Measurements from ENCODE around the gene ZNRF3. TPM values are rescaled to one million over a fixed set of nuclear protein-coding genes. Genes with fewer than 3 reads are reported as not detected.
"Not testable (repeated sequence)": the region's sequence is repeated elsewhere in the genome, so short reads cannot be mapped to it uniquely, and the experiment has no call there.

ZNRF3 gene
- total RNA-seq, 1 donor from 2014 or later, result 10.5 TPM

GRCh38 chr22:28864878-28865596, 18.3 kb upstream of the ZNRF3 start:
- Histone ChIP-seq H3K27me3 (ENCODE audit: control insufficient read depth, insufficient read depth, low read length) (no peaks in the 10 kb centered on the region), H3K36me3 (ENCODE audit: control insufficient read depth, insufficient read depth, low read length) (no peaks in the 10 kb centered on the region), H3K4me3 (ENCODE audit: low read depth, low read length) (no peak overlapping the region)
- TF ChIP-seq CTCF (IDR thresholded peaks at IDR 0.05; ENCODE audit: insufficient read depth, low read length, poor library complexity, severe bottlenecking), result no peak
- DNase-seq (ENCODE audit: low read depth), result no peak

DNA sequence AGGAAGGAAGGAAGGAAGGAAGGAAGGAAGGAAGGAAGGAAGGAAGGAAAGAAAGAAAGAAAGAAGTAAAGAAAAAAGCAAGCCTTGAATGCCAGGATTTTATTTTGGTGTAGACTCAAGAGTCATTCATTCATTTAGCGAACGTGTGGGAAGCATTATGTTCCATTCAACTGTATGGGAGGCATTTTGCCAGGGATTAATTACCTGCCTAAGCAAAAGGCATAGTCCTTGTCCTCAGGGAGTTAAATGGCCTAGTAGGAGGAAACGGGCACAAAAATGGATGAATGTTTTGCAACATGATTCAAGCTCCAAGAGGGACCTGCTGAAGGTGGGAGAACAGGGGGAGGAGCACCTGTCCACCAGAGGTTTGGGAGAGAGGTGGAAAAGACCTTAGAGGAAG, 16.2 kb upstream of the ZNRF3 start:
- Histone ChIP-seq H3K27me3 (ENCODE audit: control insufficient read depth, insufficient read depth, low read length) (no peaks in the 10 kb centered on the region), H3K36me3 (ENCODE audit: control insufficient read depth, insufficient read depth, low read length) (no peaks in the 10 kb centered on the region), H3K4me3 (ENCODE audit: low read depth, low read length) (no peak overlapping the region)
- DNase-seq (ENCODE audit: low read depth), result no peak
- no peak for TF ChIP-seq CTCF (IDR thresholded peaks at IDR 0.05; ENCODE audit: insufficient read depth, low read length, poor library complexity, severe bottlenecking)

DNA sequence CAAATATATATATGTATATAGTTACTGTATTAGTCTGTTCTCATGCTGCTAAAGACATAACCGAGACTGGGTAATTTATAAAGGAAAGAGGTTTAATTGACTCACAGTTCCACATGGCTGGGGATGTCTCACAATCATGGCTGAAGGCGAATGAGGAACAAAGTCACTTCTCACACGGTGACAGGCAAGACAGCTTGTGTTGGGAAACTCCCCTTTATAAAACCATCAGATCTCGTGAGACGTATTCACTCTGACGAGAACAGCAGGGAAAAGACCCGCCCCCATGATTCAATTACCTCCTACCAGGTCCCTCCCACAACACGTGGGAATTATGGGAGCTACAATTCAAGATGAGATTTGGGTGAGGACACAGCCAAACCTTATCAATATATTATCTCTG, 15.0 kb upstream of the ZNRF3 start:
- H3K4me3 ChIP-seq (ENCODE audit: low read depth, low read length); H3K27me3 ChIP-seq (ENCODE audit: control insufficient read depth, insufficient read depth, low read length); H3K36me3 ChIP-seq (ENCODE audit: control insufficient read depth, insufficient read depth, low read length); DNase-seq (ENCODE audit: low read depth): not testable (repeated sequence)

DNA sequence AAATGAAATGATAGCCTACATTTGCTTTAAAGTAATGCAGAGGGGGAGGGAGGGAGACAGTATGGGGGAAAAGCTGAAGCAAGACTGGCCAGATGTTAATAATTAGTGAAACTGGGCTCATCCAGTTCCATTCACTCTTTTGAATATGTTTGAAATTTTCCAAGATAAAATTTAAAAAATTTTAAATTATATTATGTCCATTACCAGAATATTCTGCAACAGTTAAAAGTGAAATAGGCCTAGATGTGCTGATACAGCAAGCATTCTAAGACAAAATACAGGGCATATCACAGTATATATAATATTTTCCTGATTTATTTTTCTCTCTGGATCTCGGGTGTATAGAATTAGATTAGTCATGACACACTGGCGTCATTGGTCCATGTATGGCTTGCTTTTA, 13.6 kb upstream of the ZNRF3 start:
- TF ChIP-seq CTCF (IDR thresholded peaks at IDR 0.05; ENCODE audit: insufficient read depth, low read length, poor library complexity, severe bottlenecking), result no peak
- Histone ChIP-seq H3K4me3 (ENCODE audit: low read depth, low read length) (no peak overlapping the region), H3K36me3 (ENCODE audit: control insufficient read depth, insufficient read depth, low read length) (no peaks in the 10 kb centered on the region), H3K27me3 (ENCODE audit: control insufficient read depth, insufficient read depth, low read length) (no peaks in the 10 kb centered on the region)
- DNase-seq (ENCODE audit: low read depth), result no peak

DNA sequence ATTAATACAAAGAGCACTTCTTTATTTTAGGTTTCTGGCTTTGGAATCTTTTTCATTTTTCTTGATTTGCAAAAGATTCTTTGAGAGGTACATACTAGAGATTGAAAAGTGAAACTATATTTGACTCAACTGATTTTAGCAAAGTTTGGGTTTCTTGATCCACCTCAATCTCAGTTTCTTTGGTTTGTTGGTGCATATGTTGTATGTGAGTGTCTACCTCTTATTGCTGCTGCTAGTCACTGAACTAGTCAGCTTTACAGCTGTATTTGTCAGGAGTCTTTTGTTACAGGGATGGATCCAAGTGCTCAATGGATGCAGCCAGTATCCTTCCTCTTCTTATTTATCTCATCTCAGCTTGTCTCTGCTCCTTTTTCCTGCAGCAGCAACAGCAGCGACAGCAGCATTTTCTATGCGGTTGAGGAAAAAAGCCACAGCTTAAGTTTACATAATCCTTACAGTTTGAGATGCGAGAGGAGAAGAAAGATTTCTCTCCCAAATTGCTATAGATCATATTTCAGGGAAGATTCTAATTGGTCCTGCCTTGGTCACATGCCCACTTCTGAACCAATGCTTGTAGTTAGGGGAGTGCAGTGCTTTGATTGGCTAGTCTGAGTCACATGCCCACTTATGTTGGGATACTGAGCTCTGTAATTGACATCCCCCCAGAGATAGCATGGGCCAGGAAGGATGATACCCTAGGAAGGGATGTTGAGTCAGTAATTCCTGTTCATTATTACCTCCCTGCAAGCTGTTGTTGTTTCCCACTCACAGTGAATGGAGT, 10.0 kb upstream of the ZNRF3 start:
- no peak for TF ChIP-seq CTCF (IDR thresholded peaks at IDR 0.05; ENCODE audit: insufficient read depth, low read length, poor library complexity, severe bottlenecking)
- H3K27me3 ChIP-seq (ENCODE audit: control insufficient read depth, insufficient read depth, low read length), result no peaks in the 10 kb centered on the region
- no peak for DNase-seq (ENCODE audit: low read depth)
- no peaks in the 10 kb centered on the region for H3K36me3 ChIP-seq (ENCODE audit: control insufficient read depth, insufficient read depth, low read length)
- no peak overlapping the region for H3K4me3 ChIP-seq (ENCODE audit: low read depth, low read length)

- no peak for DNase-seq (ENCODE audit: low read depth)
- H3K27me3 ChIP-seq (ENCODE audit: control insufficient read depth, insufficient read depth, low read length), result no peaks in the 10 kb centered on the region
- no peak overlapping the region for H3K4me3 ChIP-seq (ENCODE audit: low read depth, low read length)
- H3K36me3 ChIP-seq (ENCODE audit: control insufficient read depth, insufficient read depth, low read length), result no peaks in the 10 kb centered on the region
- no peak for TF ChIP-seq CTCF (IDR thresholded peaks at IDR 0.05; ENCODE audit: insufficient read depth, low read length, poor library complexity, severe bottlenecking)
Observed at GRCh38 chr22:28874061-28874460, 9.3 kb upstream of the ZNRF3 start.

All from kidney epithelial cell (primary cell).